Activated T-helper 2 cell treated with anti-CD3 and anti-CD28 coated beads, Interferon-gamma antibody, Interleukin-2, Interleukin-4, amounts not matched to agents 10 μg/mL and 5 μg/mL and 100 μg/mL, durations not matched to agents 14 hours and 24 hours and 36 hours (primary cell): ENCODE data around the gene ANXA6. TPM values are rescaled to one million over a fixed set of nuclear protein-coding genes. Genes with fewer than 3 reads are reported as not detected.
"Not testable (repeated sequence)": the region's sequence is repeated elsewhere in the genome, so short reads cannot be mapped to it uniquely, and the experiment has no call there.

Experiments
- DNase-seq: peaks from one replicate; pipeline ENCODE4 v3.0.0; 2021; ENCODE audit warnings: low spot score
- H3K27ac Mint-ChIP-seq: one replicate; pipeline ENCODE4 v1.8.0; 2021; ENCODE audit warnings: mixed read lengths
- H3K27me3 Mint-ChIP-seq: one replicate; pipeline ENCODE4 v1.8.0; 2021; ENCODE audit warnings: low read depth, mixed read lengths
- H3K36me3 Mint-ChIP-seq: one replicate; pipeline ENCODE4 v1.8.0; 2021; ENCODE audit warnings: low read depth, mixed read lengths
- H3K4me1 Mint-ChIP-seq: one replicate; pipeline ENCODE4 v1.8.0; 2021; ENCODE audit warnings: low read depth, mixed read lengths
- H3K4me3 Mint-ChIP-seq: one replicate; pipeline ENCODE4 v1.8.0; 2021; ENCODE audit warnings: low read depth, mild to moderate bottlenecking, moderate library complexity, mixed read lengths
- H3K9me3 Mint-ChIP-seq: one replicate; pipeline ENCODE4 v1.8.0; 2021; ENCODE audit warnings: mixed read lengths
- intact Hi-C: fragments of 100-400 bp; cut with micrococcal nuclease; formaldehyde crosslinking; loops from one replicate; pipeline ENCODE4 v1.15.1; 2023
- total RNA-seq: library from RNA; stranded (reverse); gene quantifications from 2 replicates; pipeline ENCODE4 v1.2.3, GENCODE V29; 2022

Gene ANXA6
- total RNA-seq, 1 donor from 2014 or later, result 560 TPM

- DNase-seq, H3K27me3 Mint-ChIP-seq, H3K4me3 Mint-ChIP-seq, intact Hi-C loops, H3K27ac Mint-ChIP-seq, H3K9me3 Mint-ChIP-seq, H3K4me1 Mint-ChIP-seq: not testable (repeated sequence)
- peaks cover 17% of the 10 kb centered on the region for H3K36me3 Mint-ChIP-seq
Measured at GRCh38 chr5:151176268-151176667, 18.7 kb upstream of the ANXA6 start.

GRCh38 chr5:151174612-151175101 lies 17.1 kb upstream of the ANXA6 start:
- no peaks in the 10 kb centered on the region for H3K9me3 Mint-ChIP-seq
- H3K27ac Mint-ChIP-seq, result no peak overlapping the region
- H3K27me3 Mint-ChIP-seq, result no peaks in the 10 kb centered on the region
- no peak overlapping the region for H3K4me3 Mint-ChIP-seq
- no peak for DNase-seq
- intact Hi-C loops, result no loop called here
- H3K4me1 Mint-ChIP-seq, result peaks cover 8% of the 10 kb centered on the region
- peaks cover 12% of the 10 kb centered on the region for H3K36me3 Mint-ChIP-seq

- Mint-ChIP-seq H3K9me3 (no peaks in the 10 kb centered on the region), H3K27me3 (no peaks in the 10 kb centered on the region), H3K4me3 (no peak overlapping the region), H3K27ac (no peak overlapping the region), H3K36me3 (peaks cover 10% of the 10 kb centered on the region), H3K4me1 (peaks cover 8% of the 10 kb centered on the region)
- intact Hi-C loops, result no loop called here
- DNase-seq, result no peak
Measured at GRCh38 chr5:151173711-151174611, 16.4 kb upstream of the ANXA6 start.

- no peak for DNase-seq
- Mint-ChIP-seq H3K27me3 (no peaks in the 10 kb centered on the region), H3K27ac (no peak overlapping the region), H3K9me3 (no peaks in the 10 kb centered on the region), H3K4me3 (no peak overlapping the region), H3K36me3 (no peaks in the 10 kb centered on the region), H3K4me1 (peaks cover 8% of the 10 kb centered on the region)
- intact Hi-C loops, result no loop called here
Measured at GRCh38 chr5:151171529-151171928, 13.9 kb upstream of the ANXA6 start.

GRCh38 chr5:151168602-151169344 lies 11.2 kb upstream of the ANXA6 start:
- peaks cover 14% of the 10 kb centered on the region for H3K4me1 Mint-ChIP-seq
- peaks cover 2% of the 10 kb centered on the region for H3K27me3 Mint-ChIP-seq
- intact Hi-C loops, result no loop called here
- DNase-seq, result no peak
- no peak overlapping the region for H3K4me3 Mint-ChIP-seq
- H3K36me3 Mint-ChIP-seq, result no peaks in the 10 kb centered on the region
- no peak overlapping the region for H3K27ac Mint-ChIP-seq
- no peaks in the 10 kb centered on the region for H3K9me3 Mint-ChIP-seq

GRCh38 chr5:151167022-151167421 lies 9.4 kb upstream of the ANXA6 start:
- Mint-ChIP-seq H3K27ac (no peak overlapping the region), H3K9me3 (no peaks in the 10 kb centered on the region), H3K4me1 (peaks cover 14% of the 10 kb centered on the region), H3K4me3 (no peak overlapping the region), H3K36me3 (no peaks in the 10 kb centered on the region), H3K27me3 (peaks cover 2% of the 10 kb centered on the region)
- no peak for DNase-seq
- intact Hi-C loops, result no loop called here

GRCh38 chr5:151164687-151165392 lies 7.3 kb upstream of the ANXA6 start:
- peak; percentile 69 for DNase-seq
- Mint-ChIP-seq H3K4me1 (peaks cover 6% of the 10 kb centered on the region), H3K9me3 (no peaks in the 10 kb centered on the region), H3K4me3 (no peak overlapping the region), H3K27me3 (peaks cover 2% of the 10 kb centered on the region), H3K27ac (no peak overlapping the region), H3K36me3 (no peaks in the 10 kb centered on the region)
- intact Hi-C loops, result loop anchor here (1.0 kb wide), 2 partner anchors 39 to 114 kb away; no protein-coding TSS in a partner anchor

- Mint-ChIP-seq H3K4me1 (peaks cover 19% of the 10 kb centered on the region), H3K27ac (no peak overlapping the region), H3K9me3 (no peaks in the 10 kb centered on the region), H3K4me3 (no peak overlapping the region), H3K27me3 (peaks cover 2% of the 10 kb centered on the region), H3K36me3 (no peaks in the 10 kb centered on the region)
- no peak for DNase-seq
- intact Hi-C loops, result no loop called here
Measured at GRCh38 chr5:151162776-151163175, 5.2 kb upstream of the ANXA6 start.

GRCh38 chr5:151159649-151160373 lies 2.2 kb upstream of the ANXA6 start:
- no peaks in the 10 kb centered on the region for H3K27me3 Mint-ChIP-seq
- no peak for DNase-seq
- H3K9me3 Mint-ChIP-seq, result no peaks in the 10 kb centered on the region
- H3K27ac Mint-ChIP-seq, result no peak overlapping the region
- H3K4me3 Mint-ChIP-seq, result peak overlapping the region; percentile 27
- H3K36me3 Mint-ChIP-seq, result peaks cover 20% of the 10 kb centered on the region
- intact Hi-C loops, result loop anchor here (5.0 to 10.0 kb wide), 3 partner anchors 458 to 705 kb away; partner anchors contain the start of genes ATOX1 and RBM22
- peaks cover 31% of the 10 kb centered on the region for H3K4me1 Mint-ChIP-seq

- Mint-ChIP-seq H3K27ac (peak overlapping the region; percentile 90), H3K4me3 (peak overlapping the region; percentile 96), H3K4me1 (peaks cover 41% of the 10 kb centered on the region), H3K9me3 (no peaks in the 10 kb centered on the region), H3K36me3 (peaks cover 32% of the 10 kb centered on the region), H3K27me3 (no peaks in the 10 kb centered on the region)
- intact Hi-C loops, result loop anchor here (5.0 to 10.0 kb wide), 3 partner anchors 456 to 703 kb away; partner anchors contain the start of genes ATOX1 and RBM22
- DNase-seq, result no peak
Measured at GRCh38 chr5:151158287-151158661, 695 bp upstream of the ANXA6 start.

GRCh38 chr5:151156507-151157420 lies 815 bp downstream of the ANXA6 start:
- intact Hi-C loops, result loop anchor here (5.0 to 10.0 kb wide), 3 partner anchors 454 to 702 kb away; partner anchors contain the start of genes ATOX1 and RBM22
- Mint-ChIP-seq H3K27ac (peak overlapping the region; percentile 90), H3K27me3 (no peaks in the 10 kb centered on the region), H3K4me1 (peaks cover 55% of the 10 kb centered on the region), H3K36me3 (peaks cover 45% of the 10 kb centered on the region), H3K9me3 (no peaks in the 10 kb centered on the region), H3K4me3 (peak overlapping the region; percentile 96)
- DNase-seq, result no peak
